GM12878 (cell line): ENCODE results near the gene PARN. TPM values are rescaled to one million over a fixed set of nuclear protein-coding genes. Genes with fewer than 3 reads are reported as not detected.

ENCODE experiments used
- ATAC-seq: fragments of 200-7000 bp; cut with Tn5 transposase; 3 replicates; pipeline ENCODE4 v1.9.1; 2020; ENCODE audit warnings: mild to moderate bottlenecking, moderate library complexity
- BruUV-seq: library from RNA; stranded (reverse); fragments of 400-500 nt; replicated peaks from 2 replicates; lab custom pipeline; 2021; lab: Mats Ljungman, UMichigan
- CTCF ChIA-PET: fragments of 300-600 bp; sonication (Branson Sonifier 250); formaldehyde crosslinking; extraction: SDS; loops from one replicate; lab custom pipeline; 2021; ENCODE audit warnings: inconsistent platforms; lab: Yijun Ruan, JAX
- POLR2A ChIA-PET: fragments of 350-600 bp; formaldehyde crosslinking; extraction: SDS; loops from one replicate; lab custom pipeline; 2021; ENCODE audit warnings: inconsistent platforms; lab: Charles Lee
- RAD21 ChIA-PET: fragments of 300-600 bp; sonication (Branson Sonifier 250); formaldehyde crosslinking; loops from one replicate; lab custom pipeline; 2023; ENCODE audit warnings: antibody characterized with exemption; ENCODE audit not compliant: unreplicated experiment; lab: Charles Lee
- SMC1A ChIA-PET: fragments of 300-600 bp; sonication (Branson Sonifier 250); formaldehyde crosslinking; loops from one replicate; lab custom pipeline; 2023; ENCODE audit not compliant: unreplicated experiment, uncharacterized antibody; lab: Charles Lee
- DNase-seq: peaks from one replicate; pipeline ENCODE4 v3.0.0-alpha.2; 2011; ENCODE audit warnings: low read depth, low spot score
- FAIRE-seq: peaks from 3 replicates; lab custom pipeline; 2011; peaks lifted over from hg19 to GRCh38; lab: Jason Lieb, UNC
- H2AFZ ChIP-seq: 2 replicates; pipeline ENCODE4 v1.6.0; 2011; ENCODE audit warnings: low read depth, low read length, control low read depth; ENCODE audit not compliant: control insufficient read depth
- H3K27ac ChIP-seq: 2 replicates; pipeline ENCODE4 v1.5.1; 2011; ENCODE audit warnings: control low read depth; ENCODE audit not compliant: control insufficient read depth, insufficient read depth
- H3K27me3 ChIP-seq, 2 experiments: replicated peaks in 1 of 2; 2 replicates each; pipeline versions ENCODE4 v1.6.0 to v1.6.1; 2011; ENCODE audit warnings: low read length in 1 of 2; ENCODE audit not compliant: control insufficient read depth in 2 of 2, insufficient read depth in 2 of 2
- H3K36me3 ChIP-seq, 2 experiments: 2 replicates each; pipeline ENCODE4 v1.5.1; 2011; ENCODE audit warnings: low read length in 1 of 2; ENCODE audit not compliant: control insufficient read depth in 2 of 2, insufficient read depth in 2 of 2
- H3K4me1 ChIP-seq: 2 replicates; pipeline ENCODE4 v1.6.1; 2011; ENCODE audit warnings: mild to moderate bottlenecking, low read length, moderate library complexity, mixed read lengths; ENCODE audit not compliant: control insufficient read depth, insufficient read depth
- H3K4me2 ChIP-seq: 2 replicates; pipeline ENCODE4 v1.6.0; 2011; ENCODE audit warnings: control low read depth; ENCODE audit not compliant: control insufficient read depth, insufficient read depth
- H3K4me3 ChIP-seq: fragments of 200-600 bp; sonication (generic); 2 replicates; pipeline ENCODE4 v1.5.1; 2016
- H3K79me2 ChIP-seq: 2 replicates; pipeline ENCODE4 v1.6.0; 2011; ENCODE audit warnings: low read length; ENCODE audit not compliant: control insufficient read depth, insufficient read depth
- H3K9ac ChIP-seq: 2 replicates; pipeline ENCODE4 v1.8.0; 2011; ENCODE audit warnings: low read length, control low read depth, mixed read lengths; ENCODE audit not compliant: control insufficient read depth, insufficient read depth
- H3K9me3 ChIP-seq: replicated peaks from 3 replicates; pipeline ENCODE4 v1.5.1; 2011; ENCODE audit warnings: mild to moderate bottlenecking, low read length; ENCODE audit not compliant: control insufficient read depth, insufficient read depth
- H4K20me1 ChIP-seq: 2 replicates; pipeline ENCODE4 v1.6.0; 2011; ENCODE audit not compliant: control insufficient read depth, insufficient read depth
- BCLAF1 ChIP-seq: fragments of 450-650 bp; IDR thresholded peaks from 2 replicates; pipeline ENCODE4 v1.6.1; 2017; ENCODE audit warnings: antibody characterized with exemption, mild to moderate bottlenecking, moderate library complexity
- GATAD2B ChIP-seq: fragments of 450-650 bp; conservative IDR thresholded peaks from 2 replicates; pipeline ENCODE4 v1.6.1; 2017; ENCODE audit warnings: low read depth, mild to moderate bottlenecking, moderate library complexity
- IRF5 ChIP-seq: fragments of 450-650 bp; IDR thresholded peaks from 2 replicates; pipeline ENCODE4 v1.6.1; 2017; ENCODE audit warnings: borderline replicate concordance
- JUND ChIP-seq: IDR thresholded peaks from 2 replicates; pipeline ENCODE4 v1.6.1; 2012; ENCODE audit warnings: low read depth, mild to moderate bottlenecking, low read length, improper control_type of control experiment, moderate library complexity
- MLLT1 ChIP-seq: fragments of 450-650 bp; IDR thresholded peaks from 2 replicates; pipeline ENCODE4 v1.6.1; 2016; ENCODE audit warnings: mild to moderate bottlenecking
- NFYA ChIP-seq: IDR thresholded peaks from 2 replicates; pipeline ENCODE4 v1.6.1; 2011; ENCODE audit warnings: low read depth, mild to moderate bottlenecking, low read length, improper control_type of control experiment, borderline replicate concordance
- POLR2AphosphoS5 ChIP-seq: IDR thresholded peaks from 2 replicates; pipeline ENCODE4 v1.6.1; 2011; ENCODE audit warnings: mild to moderate bottlenecking, low read length, inconsistent platforms
- ZNF217 ChIP-seq: fragments of 450-650 bp; IDR thresholded peaks from 2 replicates; pipeline ENCODE4 v1.6.1; 2017; ENCODE audit warnings: antibody characterized with exemption, mild to moderate bottlenecking
- ZNF274 ChIP-seq: IDR thresholded peaks from one replicate; pipeline ENCODE4 v1.8.0; 2011; ENCODE audit not compliant: insufficient read length, insufficient read depth
- ZNF384 ChIP-seq: IDR thresholded peaks from 2 replicates; pipeline ENCODE4 v1.6.1; 2012; ENCODE audit warnings: low read depth, mild to moderate bottlenecking, low read length, improper control_type of control experiment, borderline replicate concordance
- ZNF622 ChIP-seq: fragments of 450-650 bp; IDR thresholded peaks from 2 replicates; pipeline ENCODE4 v1.6.1; 2017; ENCODE audit warnings: mild to moderate bottlenecking, inconsistent platforms
- WGBS: methylation state at CpG from one replicate; pipeline ENCODE4 v1.1.6; 2016; ENCODE audit warnings: low lambda C conversion rate; ENCODE audit not compliant: insufficient replicate concordance, insufficient coverage; ENCODE audit errors: missing lambda C conversion rate; 5-methylcytosine and 5-hydroxymethylcytosine counted together
- in situ Hi-C: fragments of 300-500 bp; cut with MboI; formaldehyde crosslinking; loops from 9 replicates; pipeline ENCODE4 v1.14.3; 2018; ENCODE audit warnings: mixed read lengths
- intact Hi-C: fragments of 100-400 bp; cut with micrococcal nuclease; formaldehyde crosslinking; loops from one replicate; pipeline ENCODE4 v1.14.2; 2022; ENCODE audit not compliant: unreplicated experiment
- polyA plus RNA-seq, 11 experiments: library from polyadenylated mRNA; depleted of rRNA in 4 of 11; unstranded in 6 of 11; stranded (reverse) in 5 of 11; fragments of >200 nt; fragmentation: Nextera tagmentation in 4 of 11; fragmentation: Illumina TruSeq in 1 of 11; extraction: Ambion mirVana in 4 of 11; extraction: Trizol in 1 of 11; gene quantifications; 1 replicate in 1 of 11; 2 replicates in 10 of 11; pipeline versions ENCODE4 v1.2.1 to v1.2.3, GENCODE V29; 2011 to 2016; ENCODE audit warnings: inconsistent platforms in 2 of 11, missing spikeins in 2 of 11, low read depth in 1 of 11
- total RNA-seq, 4 experiments: library from RNA; depleted of rRNA in 3 of 4; stranded (reverse); fragments of >200 nt in 3 of 4; fragmentation: Illumina TruSeq in 1 of 4; extraction: Trizol in 1 of 4; gene quantifications; 2 replicates each; pipeline versions ENCODE4 v1.2.1 to v1.2.3, GENCODE V29; 2013 to 2021
- TF ChIP-seq, protein P1 (sequence below): fragments of 450-650 bp; IDR thresholded peaks from 2 replicates; pipeline ENCODE4 v1.6.1; 2016; ENCODE audit warnings: mild to moderate bottlenecking
- TF ChIP-seq, protein P2 (sequence below): fragments of 450-650 bp; IDR thresholded peaks from 2 replicates; pipeline ENCODE4 v1.6.1; 2017; ENCODE audit warnings: low read depth, mild to moderate bottlenecking, moderate library complexity

PARN gene
- total and polyA plus RNA-seq, 10 of the 15 experiments (the other 5 are each of a cell fraction or from before 2014, with no cell fraction given): 15.6 to 77.3 (median 47.7) TPM

DNA sequence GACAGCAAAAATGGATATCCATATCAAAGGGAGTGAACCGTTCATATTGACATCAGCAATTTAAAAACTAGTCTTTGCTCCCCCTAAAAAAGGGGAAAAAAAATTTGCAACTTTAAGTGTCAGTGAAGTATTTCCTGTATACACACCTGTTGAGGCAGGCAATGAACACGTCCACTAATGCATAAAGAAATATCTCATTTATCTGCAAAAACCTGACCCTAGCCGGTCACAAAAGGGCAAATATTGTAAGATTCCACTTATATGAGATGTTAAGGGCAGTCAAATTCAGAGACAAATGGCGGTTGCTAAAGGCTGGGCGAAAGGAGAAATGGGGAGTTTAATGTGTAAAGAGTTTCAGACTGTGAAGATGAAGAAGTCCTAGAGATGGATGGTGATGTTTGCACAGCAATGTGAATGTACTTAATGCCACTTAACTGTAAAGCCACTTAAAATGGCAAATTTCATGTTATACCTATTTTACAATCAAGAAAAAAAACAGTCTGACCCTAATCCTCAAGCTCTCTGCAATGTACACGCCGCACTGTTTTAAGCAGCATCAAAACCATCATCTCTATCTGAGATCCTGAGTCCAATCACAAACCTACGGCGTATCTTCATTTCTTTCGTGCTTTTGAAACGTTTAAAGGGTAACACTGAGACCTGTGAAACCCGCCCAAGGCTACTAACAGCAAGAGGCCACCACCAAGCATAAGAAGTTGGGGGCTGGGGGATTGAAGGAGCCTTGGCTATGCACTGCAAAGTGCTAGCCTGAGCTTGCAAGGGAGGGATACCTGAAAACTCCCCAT, 1.1 kb downstream of the PARN start (continued):
- TF ChIP-seq, protein P1, sequence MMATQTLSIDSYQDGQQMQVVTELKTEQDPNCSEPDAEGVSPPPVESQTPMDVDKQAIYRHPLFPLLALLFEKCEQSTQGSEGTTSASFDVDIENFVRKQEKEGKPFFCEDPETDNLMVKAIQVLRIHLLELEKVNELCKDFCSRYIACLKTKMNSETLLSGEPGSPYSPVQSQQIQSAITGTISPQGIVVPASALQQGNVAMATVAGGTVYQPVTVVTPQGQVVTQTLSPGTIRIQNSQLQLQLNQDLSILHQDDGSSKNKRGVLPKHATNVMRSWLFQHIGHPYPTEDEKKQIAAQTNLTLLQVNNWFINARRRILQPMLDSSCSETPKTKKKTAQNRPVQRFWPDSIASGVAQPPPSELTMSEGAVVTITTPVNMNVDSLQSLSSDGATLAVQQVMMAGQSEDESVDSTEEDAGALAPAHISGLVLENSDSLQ: no peak
- TF ChIP-seq, protein P2, sequence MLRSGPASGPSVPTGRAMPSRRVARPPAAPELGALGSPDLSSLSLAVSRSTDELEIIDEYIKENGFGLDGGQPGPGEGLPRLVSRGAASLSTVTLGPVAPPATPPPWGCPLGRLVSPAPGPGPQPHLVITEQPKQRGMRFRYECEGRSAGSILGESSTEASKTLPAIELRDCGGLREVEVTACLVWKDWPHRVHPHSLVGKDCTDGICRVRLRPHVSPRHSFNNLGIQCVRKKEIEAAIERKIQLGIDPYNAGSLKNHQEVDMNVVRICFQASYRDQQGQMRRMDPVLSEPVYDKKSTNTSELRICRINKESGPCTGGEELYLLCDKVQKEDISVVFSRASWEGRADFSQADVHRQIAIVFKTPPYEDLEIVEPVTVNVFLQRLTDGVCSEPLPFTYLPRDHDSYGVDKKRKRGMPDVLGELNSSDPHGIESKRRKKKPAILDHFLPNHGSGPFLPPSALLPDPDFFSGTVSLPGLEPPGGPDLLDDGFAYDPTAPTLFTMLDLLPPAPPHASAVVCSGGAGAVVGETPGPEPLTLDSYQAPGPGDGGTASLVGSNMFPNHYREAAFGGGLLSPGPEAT: no peak
- TF ChIP-seq JUND: no peak

- in situ Hi-C loops: loop anchor here (25.0 kb wide), 2 partner anchors 460 to 1010 kb away; partner anchors contain the start of genes MARF1 and RRN3
- H3K4me3 ChIP-seq: 0 out of 2 replicates have a peak overlapping the region, but pooled peaks have one; percentile 15
- no peaks in the 10 kb centered on the region for H3K9me3 ChIP-seq
- ChIA-PET RAD21 (no interaction called here), CTCF (no interaction called here), POLR2A (no interaction called here), SMC1A (no interaction called here)
- DNase-seq: no peak
- no peaks in the 10 kb centered on the region for H3K27me3 ChIP-seq
- H3K9ac ChIP-seq: no peak overlapping the region
- no peak overlapping the region for H3K27ac ChIP-seq
- FAIRE-seq: no peak
- no peaks in the 10 kb centered on the region for H4K20me1 ChIP-seq
- no TSS peak for BruUV-seq
- 82% methylated on average over 4 of the region's 4 CpGs for WGBS
- peaks cover 24% of the 10 kb centered on the region for H3K79me2 ChIP-seq
- H3K4me2 ChIP-seq: no peak overlapping the region; the same call in 1 of the 2 replicates
- ATAC-seq: no peak
- intact Hi-C loops: no loop called here
- no peak overlapping the region for H2AFZ ChIP-seq
- H3K4me1 ChIP-seq: peaks cover 11% of the 10 kb centered on the region
- H3K36me3 ChIP-seq: peaks cover 0 to 12% of the 10 kb centered on the region in 2 experiments; a peak in 3 of 4 replicates
- no peak for TF ChIP-seq NFYA
- no peak for TF ChIP-seq BCLAF1
- TF ChIP-seq ZNF217: no peak
- no peak for TF ChIP-seq MLLT1
- no peak for TF ChIP-seq ZNF274
- no peak for TF ChIP-seq GATAD2B
- TF ChIP-seq POLR2AphosphoS5: no peak
- no peak for TF ChIP-seq ZNF622
- no peak for TF ChIP-seq ZNF384
- no peak for TF ChIP-seq IRF5
Observed at GRCh38 chr16:14627078-14627477, 3.0 kb downstream of the PARN start.
